Prostate gland (tissue), 2 donors: ENCODE measurements around the gene PTRH1.

Experiments used
- POLR2A ChIP-seq: fragments of 450-650 bp; IDR thresholded peaks from one replicate; pipeline ENCODE4 v1.6.1; 2016; ENCODE audit warnings: antibody characterized with exemption, mild to moderate bottlenecking
- TF ChIP-seq, protein P1 (sequence below), 4 experiments: fragments of 200-600 bp in 2 of 4; fragments of 450-650 bp in 2 of 4; sonication (generic) in 2 of 4; IDR thresholded peaks; 1 replicate in 3 of 4; 2 replicates in 1 of 4; pipeline ENCODE4 v1.5.1; 2016 to 2019; ENCODE audit warnings: antibody characterized with exemption in 4 of 4, mild to moderate bottlenecking in 2 of 4, moderate library complexity in 2 of 4

DNA sequence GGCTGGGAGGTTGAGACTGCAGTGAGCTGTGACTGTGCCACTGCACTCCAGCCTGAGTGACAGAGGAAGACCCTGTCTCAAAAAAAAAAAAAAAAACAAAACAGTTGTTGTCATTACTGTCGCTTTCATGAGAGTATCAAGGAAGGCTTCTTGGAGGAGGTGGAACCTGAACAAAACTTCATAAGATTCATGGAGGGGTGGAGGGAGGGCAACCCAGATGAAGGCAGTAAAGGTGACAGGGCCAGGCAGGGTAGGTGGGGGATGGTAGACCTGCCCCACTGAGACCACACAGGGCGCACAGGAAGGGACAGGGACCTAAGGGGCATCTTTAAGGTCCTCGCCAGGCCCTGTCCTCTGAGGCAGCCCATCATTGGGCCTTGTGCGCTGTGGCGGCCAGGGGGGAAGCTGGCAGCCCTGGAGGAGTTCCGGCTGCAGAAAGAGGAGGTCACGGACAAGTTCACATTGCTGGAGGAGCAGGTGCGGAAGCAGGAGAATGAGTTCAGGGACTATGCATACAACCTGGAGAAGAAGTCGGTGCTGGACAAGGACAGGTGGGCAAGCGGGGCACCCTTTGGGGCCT is 5.2 kb downstream of the PTRH1 start:
- TF ChIP-seq, protein P1, sequence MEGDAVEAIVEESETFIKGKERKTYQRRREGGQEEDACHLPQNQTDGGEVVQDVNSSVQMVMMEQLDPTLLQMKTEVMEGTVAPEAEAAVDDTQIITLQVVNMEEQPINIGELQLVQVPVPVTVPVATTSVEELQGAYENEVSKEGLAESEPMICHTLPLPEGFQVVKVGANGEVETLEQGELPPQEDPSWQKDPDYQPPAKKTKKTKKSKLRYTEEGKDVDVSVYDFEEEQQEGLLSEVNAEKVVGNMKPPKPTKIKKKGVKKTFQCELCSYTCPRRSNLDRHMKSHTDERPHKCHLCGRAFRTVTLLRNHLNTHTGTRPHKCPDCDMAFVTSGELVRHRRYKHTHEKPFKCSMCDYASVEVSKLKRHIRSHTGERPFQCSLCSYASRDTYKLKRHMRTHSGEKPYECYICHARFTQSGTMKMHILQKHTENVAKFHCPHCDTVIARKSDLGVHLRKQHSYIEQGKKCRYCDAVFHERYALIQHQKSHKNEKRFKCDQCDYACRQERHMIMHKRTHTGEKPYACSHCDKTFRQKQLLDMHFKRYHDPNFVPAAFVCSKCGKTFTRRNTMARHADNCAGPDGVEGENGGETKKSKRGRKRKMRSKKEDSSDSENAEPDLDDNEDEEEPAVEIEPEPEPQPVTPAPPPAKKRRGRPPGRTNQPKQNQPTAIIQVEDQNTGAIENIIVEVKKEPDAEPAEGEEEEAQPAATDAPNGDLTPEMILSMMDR (IDR thresholded peaks at IDR 0.05), result no peak
- no peak for TF ChIP-seq POLR2A
